TTC549 (cell line): Measurements from ENCODE around the gene LMAN1.

Source experiments
- FAIRE-seq: peaks from 2 replicates; lab custom pipeline; 2012; peaks lifted over from hg19 to GRCh38; lab: Jason Lieb, UNC

LMAN1 gene

GRCh38 chr18:59303656-59304195 is 55.3 kb downstream of the LMAN1 start:
- FAIRE-seq, result no peak

GRCh38 chr18:59303006-59303405 is 56.1 kb downstream of the LMAN1 start:
- no peak for FAIRE-seq

DNA sequence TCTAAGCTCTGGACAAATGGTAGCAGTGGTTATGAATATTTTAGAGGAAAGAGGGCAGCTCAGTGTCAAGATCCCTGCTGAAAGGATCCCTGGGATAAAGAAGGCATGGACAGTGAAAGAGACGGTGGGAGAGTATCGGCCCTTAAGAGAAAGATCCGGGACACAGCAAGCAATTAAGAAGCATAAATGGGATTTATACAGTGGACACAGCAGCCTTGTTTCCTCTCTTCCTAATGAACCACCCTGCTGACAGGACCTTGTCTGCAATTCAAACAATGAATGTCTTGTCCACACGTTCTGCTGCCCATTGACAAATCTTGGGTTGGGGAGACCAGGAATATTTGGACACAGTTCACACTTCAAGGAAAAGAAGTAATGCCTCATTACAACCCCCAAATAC is 57.1 kb downstream of the LMAN1 start:
- FAIRE-seq, result no peak

DNA sequence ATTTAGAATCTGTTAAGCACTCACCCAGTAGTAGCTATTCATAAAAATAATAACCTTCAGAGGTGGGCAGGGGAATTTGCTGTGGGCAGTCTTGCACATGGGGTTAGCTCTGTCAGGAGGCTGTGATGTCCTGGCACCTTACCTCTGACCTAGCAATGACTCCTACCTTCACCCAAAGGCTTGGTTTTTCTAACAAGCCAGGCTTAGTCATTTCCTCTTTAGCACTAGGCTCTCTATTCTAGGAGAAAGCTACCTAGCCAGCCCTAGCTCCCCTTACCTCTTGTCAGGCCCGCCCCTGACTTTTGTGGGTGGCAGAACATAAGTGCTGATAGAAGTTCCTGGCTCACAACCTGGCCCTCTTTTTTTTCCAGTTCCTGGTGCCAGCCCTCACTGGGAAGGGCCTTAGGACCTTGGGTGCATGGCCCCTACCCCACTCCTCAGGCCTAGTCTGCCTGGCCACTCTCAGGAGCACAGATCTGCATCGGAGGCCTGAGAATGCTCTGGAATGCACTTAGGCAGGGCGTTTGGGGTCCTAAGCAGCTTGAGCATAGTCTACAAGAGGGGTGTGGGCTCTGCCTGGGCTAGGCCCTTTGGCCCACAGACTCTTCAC is 58.3 kb downstream of the LMAN1 start:
- no peak for FAIRE-seq

- FAIRE-seq, result no peak
These were observed 60.2 kb downstream of the LMAN1 start for GRCh38 chr18:59298871-59299270.

DNA sequence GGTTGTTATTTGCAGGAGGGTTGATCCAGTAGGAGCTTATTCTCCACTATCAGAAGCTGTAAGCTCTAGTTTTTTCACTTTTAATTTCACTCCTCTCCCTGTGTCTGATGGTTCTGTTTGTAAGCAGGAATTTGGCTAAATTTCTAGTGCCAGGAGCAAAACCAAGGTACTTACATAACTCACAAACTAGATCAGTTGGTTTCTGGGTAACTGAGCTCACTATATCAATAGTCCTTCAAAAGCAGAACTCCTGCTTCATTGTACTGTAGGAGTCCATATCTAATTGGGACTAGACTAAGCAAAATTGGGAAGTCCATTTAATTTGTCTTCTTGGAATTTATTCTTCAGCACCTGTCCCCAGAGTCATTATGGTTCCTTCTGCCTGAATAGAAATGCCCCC is 65.7 kb downstream of the LMAN1 start:
- no peak for FAIRE-seq

GRCh38 chr18:59286341-59286740 is 72.7 kb downstream of the LMAN1 start:
- no peak for FAIRE-seq

DNA sequence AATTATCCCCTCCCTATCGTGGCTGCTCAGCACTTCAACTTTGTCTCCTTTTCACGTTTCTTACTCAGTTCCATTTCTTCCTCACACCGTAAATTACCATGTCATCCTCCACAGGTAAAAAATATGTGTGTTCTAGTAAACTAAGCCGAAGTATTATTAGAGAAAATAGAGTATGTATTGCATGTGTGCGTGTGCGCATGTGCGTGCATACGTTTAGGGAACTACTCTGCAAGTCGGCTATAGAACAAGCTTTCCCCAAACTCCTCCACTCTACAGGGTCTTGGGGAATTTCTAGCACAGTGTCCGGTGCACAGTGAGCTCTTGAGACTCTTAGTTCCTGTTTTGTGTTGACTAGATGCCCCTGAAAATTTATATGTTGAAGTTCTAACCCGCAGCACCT is 76.7 kb downstream of the LMAN1 start:
- no peak for FAIRE-seq

- no peak for FAIRE-seq
These were observed 79.3 kb downstream of the LMAN1 start for GRCh38 chr18:59279722-59280121.

DNA sequence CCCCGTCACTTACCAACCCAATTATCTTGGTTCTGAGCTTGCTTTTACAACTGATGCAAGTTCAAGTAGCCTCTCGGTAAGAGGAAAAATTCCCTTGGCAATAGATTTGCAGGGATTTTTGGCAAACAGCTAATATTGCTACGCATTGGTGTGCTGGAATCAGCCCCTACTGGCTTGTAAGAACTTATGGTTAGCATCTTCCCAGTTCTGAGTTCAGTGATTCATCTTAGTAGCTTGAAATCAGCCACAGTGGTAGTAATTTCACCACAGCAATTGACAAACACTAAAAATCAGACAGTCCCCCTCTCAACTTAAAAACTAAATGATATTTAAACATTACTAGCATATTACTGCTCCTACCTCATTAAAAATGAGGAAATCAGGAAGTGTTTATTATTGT is 79.9 kb downstream of the LMAN1 start:
- FAIRE-seq, result no peak

GRCh38 chr18:59278793-59279192 is 80.3 kb downstream of the LMAN1 start:
- FAIRE-seq, result no peak
